IMR-90 (cell line): ENCODE results near the gene POC1B. TPM values are rescaled to one million over a fixed set of nuclear protein-coding genes. Genes with fewer than 3 reads are reported as not detected.

ENCODE experiments used
- CTCF ChIP-seq: conservative IDR thresholded peaks from 2 replicates; pipeline ENCODE4 v1.5.1; 2012; ENCODE audit warnings: mild to moderate bottlenecking, low read depth, low read length, improper control_type of control experiment
- RFX5 ChIP-seq: IDR thresholded peaks from 2 replicates; pipeline ENCODE4 v1.8.0; 2012; ENCODE audit warnings: low read depth, mild to moderate bottlenecking, low read length, moderate library complexity
- polyA plus RNA-seq, 3 experiments: library from polyadenylated mRNA; depleted of rRNA; stranded (reverse); fragments of >200 nt; gene quantifications; 2 replicates each; pipeline ENCODE4 v1.2.3, GENCODE V29; 2012; ENCODE audit warnings: low replicate concordance in 1 of 3
- total RNA-seq: library from RNA; depleted of rRNA; stranded (reverse); fragments of >200 nt; gene quantifications from 2 replicates; pipeline ENCODE4 v1.2.3, GENCODE V29; 2012

Gene POC1B
- total and polyA plus RNA-seq, 2 of the 4 experiments (the other 2 are of a cell fraction) = 5.0 to 10.4 TPM

GRCh38 chr12:89523393-89523792 is 2.5 kb downstream of the POC1B start (continued):
- no peak for TF ChIP-seq CTCF
- no peak for TF ChIP-seq RFX5
